ENCODE measurements around the gene ABCC10.
"Not testable (repeated sequence)": the region's sequence is repeated elsewhere in the genome, so short reads cannot be mapped to it uniquely, and the experiment has no call there.

Gene ABCC10

GRCh38 chr6:43498291-43498690 is 71.0 kb downstream of the ABCC10 start:
- not testable (repeated sequence) for DNase-seq

GRCh38 chr6:43499028-43499815 is 71.9 kb downstream of the ABCC10 start:
- DNase-seq, result no peak

All from CD4-positive, alpha-beta T cell treated with Interleukin-6 for 4 hours (primary cell).